Measurements from ENCODE around the gene TMEM187.

TMEM187 gene

DNA sequence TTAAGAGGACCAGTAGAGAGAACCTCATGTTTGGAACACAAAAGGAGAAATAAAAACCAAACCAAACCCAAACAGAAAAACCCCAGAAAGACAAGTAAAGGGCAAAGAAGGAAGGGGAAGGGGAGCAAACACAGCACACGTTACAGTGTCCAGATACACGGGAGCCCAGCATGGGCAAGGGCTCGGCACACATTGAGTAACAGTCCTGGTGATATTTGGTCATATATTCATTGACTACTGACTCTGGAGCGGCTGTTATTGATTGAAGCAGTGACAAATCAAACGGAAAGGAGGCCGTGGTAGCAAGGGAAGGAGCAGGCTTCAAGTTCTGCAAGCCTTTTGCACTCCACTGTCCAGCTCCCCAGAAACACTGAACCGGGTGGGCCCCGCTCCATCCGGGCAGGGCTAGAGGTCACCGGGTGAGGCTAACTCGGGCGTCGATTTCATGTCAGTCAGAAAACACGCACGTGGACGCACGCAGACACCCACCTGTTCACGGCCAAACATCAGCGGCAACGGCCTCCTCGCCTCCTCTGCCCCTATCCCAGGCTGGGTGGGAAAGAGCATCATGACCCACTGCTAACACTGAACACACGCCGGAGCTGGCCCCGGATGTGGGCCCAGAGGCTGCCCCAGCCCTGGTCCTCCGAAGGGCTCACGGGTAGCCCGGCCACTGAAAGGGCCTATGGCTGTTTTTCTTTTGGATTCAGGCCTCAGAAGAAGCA lies 50.9 kb downstream of the TMEM187 start:
- no peak overlapping the region for H3K27ac ChIP-seq (ENCODE audit: low read length)
- no peaks in the 10 kb centered on the region for H3K9me3 ChIP-seq (ENCODE audit: insufficient read depth, low read length, severe bottlenecking)
- H3K36me3 ChIP-seq (ENCODE audit: insufficient read depth, low read length): peaks cover 26% of the 10 kb centered on the region
- no peak overlapping the region for H3K4me3 ChIP-seq (ENCODE audit: low read depth in 1 of 2, low read length in 2 of 2)
- H3K27me3 ChIP-seq (ENCODE audit: insufficient read depth, low read length, poor library complexity): no peaks in the 10 kb centered on the region
- DNase-seq (no peak), ATAC-seq (ENCODE audit: insufficient read depth, low read depth) (no peak)
- peaks cover 15% of the 10 kb centered on the region for H3K4me1 ChIP-seq (ENCODE audit: insufficient read depth, low read length)
- no peak overlapping the region for H3K9ac ChIP-seq (ENCODE audit: low read depth, low read length)
- no peak for TF ChIP-seq CTCF (IDR thresholded peaks at IDR 0.05; ENCODE audit: borderline replicate concordance, extremely low read depth, low read length, poor library complexity, severe bottlenecking)
- TF ChIP-seq EZH2 (IDR thresholded peaks at IDR 0.05; ENCODE audit: borderline replicate concordance, low read depth, low read length, severe bottlenecking): no peak
- H3K79me2 ChIP-seq (ENCODE audit: insufficient read depth, low read length): peaks cover 26% of the 10 kb centered on the region
- H4K20me1 ChIP-seq (ENCODE audit: insufficient read depth, low read length): no peaks in the 10 kb centered on the region
- H2AFZ ChIP-seq (ENCODE audit: low read depth, low read length): no peak overlapping the region
- no peak overlapping the region for H3K4me2 ChIP-seq (ENCODE audit: insufficient read depth, low read length)

DNA sequence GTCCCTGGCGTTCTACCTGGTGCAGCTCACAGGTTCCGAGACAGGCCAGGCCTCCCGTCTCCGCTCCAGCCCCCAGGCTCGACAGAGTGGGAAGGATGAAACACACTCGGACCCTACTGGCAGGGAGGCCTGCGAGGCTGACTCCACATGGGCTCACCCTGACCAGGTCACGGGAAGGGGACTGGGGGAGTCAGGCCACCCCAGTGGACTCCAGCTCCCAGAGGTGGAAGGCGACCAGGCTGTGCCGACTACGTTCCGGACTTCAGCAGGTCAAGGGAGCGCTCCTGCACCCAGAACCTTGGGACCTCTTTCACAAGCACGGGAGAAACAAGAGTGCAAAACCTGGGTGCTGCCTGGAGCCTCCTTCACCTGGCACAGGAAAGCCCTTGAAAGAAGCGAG lies 51.7 kb downstream of the TMEM187 start:
- Histone ChIP-seq H3K27ac (ENCODE audit: low read length) (no peak overlapping the region), H3K4me3 (ENCODE audit: low read depth in 1 of 2, low read length in 2 of 2) (no peak overlapping the region), H3K27me3 (ENCODE audit: insufficient read depth, low read length, poor library complexity) (no peaks in the 10 kb centered on the region), H3K36me3 (ENCODE audit: insufficient read depth, low read length) (peaks cover 28% of the 10 kb centered on the region), H3K9me3 (ENCODE audit: insufficient read depth, low read length, severe bottlenecking) (no peaks in the 10 kb centered on the region), H4K20me1 (ENCODE audit: insufficient read depth, low read length) (no peaks in the 10 kb centered on the region), H3K79me2 (ENCODE audit: insufficient read depth, low read length) (peaks cover 18% of the 10 kb centered on the region), H2AFZ (ENCODE audit: low read depth, low read length) (no peak overlapping the region), H3K4me1 (ENCODE audit: insufficient read depth, low read length) (peaks cover 11% of the 10 kb centered on the region), H3K4me2 (ENCODE audit: insufficient read depth, low read length) (no peak overlapping the region), H3K9ac (ENCODE audit: low read depth, low read length) (no peak overlapping the region)
- ATAC-seq (ENCODE audit: insufficient read depth, low read depth) (no peak), DNase-seq (no peak)
- TF ChIP-seq EZH2 (IDR thresholded peaks at IDR 0.05; ENCODE audit: borderline replicate concordance, low read depth, low read length, severe bottlenecking) (no peak), CTCF (IDR thresholded peaks at IDR 0.05; ENCODE audit: borderline replicate concordance, extremely low read depth, low read length, poor library complexity, severe bottlenecking) (no peak)

GRCh38 chrX:154025230-154025629 lies 52.7 kb downstream of the TMEM187 start:
- H3K36me3 ChIP-seq (ENCODE audit: insufficient read depth, low read length): peaks cover 36% of the 10 kb centered on the region
- no peak for ATAC-seq (ENCODE audit: insufficient read depth, low read depth)
- peaks cover 11% of the 10 kb centered on the region for H3K4me1 ChIP-seq (ENCODE audit: insufficient read depth, low read length)
- H3K27me3 ChIP-seq (ENCODE audit: insufficient read depth, low read length, poor library complexity): no peaks in the 10 kb centered on the region
- no peak overlapping the region for H3K4me3 ChIP-seq (ENCODE audit: low read depth in 1 of 2, low read length in 2 of 2)
- no peaks in the 10 kb centered on the region for H4K20me1 ChIP-seq (ENCODE audit: insufficient read depth, low read length)
- peaks cover 12% of the 10 kb centered on the region for H3K79me2 ChIP-seq (ENCODE audit: insufficient read depth, low read length)
- DNase-seq: no peak
- TF ChIP-seq EZH2 (IDR thresholded peaks at IDR 0.05; ENCODE audit: borderline replicate concordance, low read depth, low read length, severe bottlenecking): no peak
- no peak for TF ChIP-seq CTCF (IDR thresholded peaks at IDR 0.05; ENCODE audit: borderline replicate concordance, extremely low read depth, low read length, poor library complexity, severe bottlenecking)
- no peak overlapping the region for H3K4me2 ChIP-seq (ENCODE audit: insufficient read depth, low read length)
- H3K9me3 ChIP-seq (ENCODE audit: insufficient read depth, low read length, severe bottlenecking): no peaks in the 10 kb centered on the region
- no peak overlapping the region for H3K27ac ChIP-seq (ENCODE audit: low read length)
- no peak overlapping the region for H3K9ac ChIP-seq (ENCODE audit: low read depth, low read length)
- H2AFZ ChIP-seq (ENCODE audit: low read depth, low read length): no peak overlapping the region

All from DND-41 (cell line).